ENCODE measurements around the gene DOCK3.
"Not testable (repeated sequence)": the region's sequence is repeated elsewhere in the genome, so short reads cannot be mapped to it uniquely, and the experiment has no call there.

DOCK3 gene

DNA sequence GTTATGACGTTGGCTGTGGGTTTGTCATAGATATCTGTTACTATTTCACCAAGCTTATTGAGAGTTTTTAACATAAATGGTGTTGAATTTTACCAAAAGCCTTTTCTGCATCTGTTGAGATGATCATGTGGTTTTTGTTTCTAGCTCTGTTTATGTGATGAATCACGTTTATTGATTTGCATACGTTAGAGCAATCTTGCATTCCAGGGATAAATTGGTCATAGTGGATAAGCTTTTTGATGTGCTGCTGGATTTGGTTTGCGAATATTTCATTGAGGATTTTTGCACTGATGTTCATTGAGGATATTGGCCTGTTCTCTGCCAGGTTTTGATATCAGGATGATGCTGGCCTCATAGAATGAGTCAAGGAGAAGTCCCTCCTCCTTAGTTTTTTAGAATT lies 117.8 kb downstream of the DOCK3 start:
- no peak for DNase-seq (ENCODE audit: low read depth)
- no peak overlapping the region for H3K4me3 ChIP-seq (ENCODE audit: low read depth, low read length)
- no peak for TF ChIP-seq CTCF (IDR thresholded peaks at IDR 0.05; ENCODE audit: insufficient read depth, low read depth, low read length, missing control alignments)

DNA sequence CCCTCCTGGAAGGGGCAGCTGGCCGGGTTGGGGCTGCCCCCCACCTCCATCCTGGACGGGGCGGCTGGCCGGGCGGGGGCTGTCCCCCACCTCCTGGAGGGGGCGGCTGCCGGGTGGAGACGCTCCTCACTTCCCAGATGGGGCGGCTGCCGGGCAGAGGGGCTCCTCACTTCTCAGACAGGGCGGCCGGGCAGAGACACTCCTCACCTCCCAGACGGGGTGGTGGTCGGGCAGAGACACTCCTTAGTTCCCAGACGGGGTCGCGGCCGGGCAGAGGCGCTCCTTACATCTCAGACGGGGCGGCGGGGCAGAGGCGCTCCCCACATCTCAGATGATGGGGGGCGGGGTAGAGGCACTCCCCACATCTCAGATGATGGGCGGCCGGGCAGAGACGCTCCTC lies 129.1 kb downstream of the DOCK3 start:
- H3K4me3 ChIP-seq (ENCODE audit: low read depth, low read length); DNase-seq (ENCODE audit: low read depth): not testable (repeated sequence)

- not testable (repeated sequence) for H3K4me3 ChIP-seq (ENCODE audit: low read depth, low read length); DNase-seq (ENCODE audit: low read depth)
Measured at GRCh38 chr3:50804376-50804775, 129.6 kb downstream of the DOCK3 start.

DNA sequence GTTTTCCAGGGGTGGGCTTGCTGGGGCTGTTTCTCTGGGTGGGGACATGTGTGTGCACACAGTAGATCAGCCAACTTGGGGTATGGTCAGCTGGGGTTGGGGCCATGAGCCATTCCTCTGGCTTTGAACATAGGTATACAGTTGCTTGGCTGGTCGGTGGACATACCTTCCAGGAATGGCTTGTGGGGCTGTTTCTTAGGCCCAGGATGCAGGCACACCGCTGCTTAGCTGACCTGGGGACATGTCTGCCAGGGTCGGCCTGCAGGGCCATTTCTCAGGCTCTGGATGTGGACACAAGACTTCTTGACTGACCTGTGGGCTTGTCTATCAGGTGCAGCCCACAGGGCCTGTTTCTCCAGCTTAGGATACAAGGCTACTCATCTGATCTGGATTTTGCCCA lies 130.6 kb downstream of the DOCK3 start:
- no peak overlapping the region for H3K4me3 ChIP-seq (ENCODE audit: low read depth, low read length)

GRCh38 chr3:50806031-50806430 lies 131.3 kb downstream of the DOCK3 start:
- no peak for DNase-seq (ENCODE audit: low read depth)
- H3K4me3 ChIP-seq (ENCODE audit: low read depth, low read length) = no peak overlapping the region
- TF ChIP-seq CTCF (IDR thresholded peaks at IDR 0.05; ENCODE audit: insufficient read depth, low read depth, low read length, missing control alignments) = no peak

More for the DNA sequence above, 130.6 kb downstream of the DOCK3 start:
- no peak for DNase-seq (ENCODE audit: low read depth)
- no peak for TF ChIP-seq CTCF (IDR thresholded peaks at IDR 0.05; ENCODE audit: insufficient read depth, low read depth, low read length, missing control alignments)

DNA sequence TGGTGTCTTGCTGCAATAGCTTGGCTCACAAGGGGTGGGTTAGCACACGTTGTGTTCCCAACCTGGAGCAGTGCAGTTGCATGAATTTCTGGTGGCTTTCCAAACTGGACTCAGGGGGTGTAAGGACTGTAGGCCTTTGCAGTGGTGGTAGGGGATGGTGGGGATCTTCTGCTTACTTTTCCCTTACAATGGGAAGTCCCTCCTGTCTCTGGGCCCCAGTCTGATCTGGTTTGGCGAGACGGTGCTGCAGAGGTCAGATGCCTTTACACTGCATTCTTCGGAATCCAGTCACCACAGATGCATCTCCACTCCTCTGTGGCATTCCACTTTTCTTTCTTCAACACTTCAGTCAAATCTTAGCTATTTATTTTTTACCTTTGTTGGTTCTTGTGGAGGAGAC lies 132.1 kb downstream of the DOCK3 start:
- DNase-seq (ENCODE audit: low read depth) = no peak
- no peak for TF ChIP-seq CTCF (IDR thresholded peaks at IDR 0.05; ENCODE audit: insufficient read depth, low read depth, low read length, missing control alignments)
- H3K4me3 ChIP-seq (ENCODE audit: low read depth, low read length) = no peak overlapping the region

GRCh38 chr3:50807266-50807665 lies 132.5 kb downstream of the DOCK3 start:
- DNase-seq (ENCODE audit: low read depth) = no peak
- no peak for TF ChIP-seq CTCF (IDR thresholded peaks at IDR 0.05; ENCODE audit: insufficient read depth, low read depth, low read length, missing control alignments)

DNA sequence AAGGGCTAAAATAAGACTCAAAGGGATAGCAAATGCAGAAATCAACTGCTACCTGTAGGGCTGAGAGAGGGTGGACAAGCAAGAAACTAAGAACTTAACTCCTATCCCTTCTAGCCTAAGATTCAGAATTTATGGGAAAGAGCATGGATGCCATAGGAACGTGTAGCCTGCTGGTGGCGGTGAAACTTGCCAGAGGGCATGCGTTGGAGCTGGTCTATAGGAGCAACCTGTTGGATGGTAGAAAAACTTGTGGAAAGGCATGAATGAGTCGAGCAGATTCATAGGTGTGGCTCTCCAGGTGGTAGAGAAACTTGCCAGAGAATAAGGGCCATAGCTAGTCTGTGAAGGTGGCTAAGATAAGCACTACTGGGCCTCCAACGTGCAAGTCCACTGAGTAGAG lies 137.2 kb downstream of the DOCK3 start:
- H3K4me3 ChIP-seq (ENCODE audit: low read depth, low read length) = no peak overlapping the region
- no peak for DNase-seq (ENCODE audit: low read depth)
- TF ChIP-seq CTCF (IDR thresholded peaks at IDR 0.05; ENCODE audit: insufficient read depth, low read depth, low read length, missing control alignments) = no peak

More at GRCh38 chr3:50807266-50807665, 132.5 kb downstream of the DOCK3 start:
- H3K4me3 ChIP-seq (ENCODE audit: low read depth, low read length) = no peak overlapping the region
